ENCODE data around the gene CYP46A1.

DNA sequence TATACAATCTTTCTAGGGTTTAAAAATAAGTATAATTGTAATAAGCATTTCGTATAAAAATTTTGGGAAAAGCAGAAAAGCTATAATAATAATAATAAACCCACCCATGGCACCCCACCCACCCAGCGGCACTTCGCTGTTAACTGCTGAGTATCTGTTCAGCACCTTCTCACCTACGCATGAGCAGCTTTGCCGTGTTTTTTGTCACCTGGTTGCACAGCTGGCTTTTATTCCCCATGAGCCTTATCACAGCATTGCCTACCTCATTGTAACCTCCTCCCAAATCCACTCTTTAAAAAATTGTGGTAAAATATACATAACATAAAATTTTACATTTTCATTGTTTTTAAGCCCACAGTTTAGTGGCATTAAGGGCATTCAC is 34.7 kb downstream of the CYP46A1 start:
- TF ChIP-seq, protein P1, sequence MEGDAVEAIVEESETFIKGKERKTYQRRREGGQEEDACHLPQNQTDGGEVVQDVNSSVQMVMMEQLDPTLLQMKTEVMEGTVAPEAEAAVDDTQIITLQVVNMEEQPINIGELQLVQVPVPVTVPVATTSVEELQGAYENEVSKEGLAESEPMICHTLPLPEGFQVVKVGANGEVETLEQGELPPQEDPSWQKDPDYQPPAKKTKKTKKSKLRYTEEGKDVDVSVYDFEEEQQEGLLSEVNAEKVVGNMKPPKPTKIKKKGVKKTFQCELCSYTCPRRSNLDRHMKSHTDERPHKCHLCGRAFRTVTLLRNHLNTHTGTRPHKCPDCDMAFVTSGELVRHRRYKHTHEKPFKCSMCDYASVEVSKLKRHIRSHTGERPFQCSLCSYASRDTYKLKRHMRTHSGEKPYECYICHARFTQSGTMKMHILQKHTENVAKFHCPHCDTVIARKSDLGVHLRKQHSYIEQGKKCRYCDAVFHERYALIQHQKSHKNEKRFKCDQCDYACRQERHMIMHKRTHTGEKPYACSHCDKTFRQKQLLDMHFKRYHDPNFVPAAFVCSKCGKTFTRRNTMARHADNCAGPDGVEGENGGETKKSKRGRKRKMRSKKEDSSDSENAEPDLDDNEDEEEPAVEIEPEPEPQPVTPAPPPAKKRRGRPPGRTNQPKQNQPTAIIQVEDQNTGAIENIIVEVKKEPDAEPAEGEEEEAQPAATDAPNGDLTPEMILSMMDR (IDR thresholded peaks at IDR 0.05; ENCODE audit: insufficient read depth, low read length), result no peak
- no peak for TF ChIP-seq POLR2AphosphoS5 (IDR thresholded peaks at IDR 0.05; ENCODE audit: low read depth)
